HCT116 (cell line): ENCODE measurements around the gene CATSPERD.
"Not testable (repeated sequence)": the region's sequence is repeated elsewhere in the genome, so short reads cannot be mapped to it uniquely, and the experiment has no call there.

ENCODE experiments used
- CEBPB ChIP-seq: IDR thresholded peaks from 2 replicates; pipeline ENCODE4 v1.6.1; 2012; ENCODE audit warnings: low read depth
- EZH2 ChIP-seq: fragments of 200-600 bp; sonication (generic); IDR thresholded peaks from 2 replicates; pipeline ENCODE4 v1.6.1; 2017; ENCODE audit warnings: antibody characterized with exemption, mixed run types
- EZH2phosphoT487 ChIP-seq: fragments of 200-600 bp; IDR thresholded peaks from 2 replicates; pipeline ENCODE4 v1.6.1; 2018; ENCODE audit warnings: antibody characterized with exemption, borderline replicate concordance
- POLR2A ChIP-seq: IDR thresholded peaks from 2 replicates; pipeline ENCODE4 v1.7.0; 2011; ENCODE audit warnings: borderline replicate concordance; ENCODE audit not compliant: insufficient read depth, insufficient read length; ENCODE audit errors: extremely low read depth
- POLR2AphosphoS5 ChIP-seq: IDR thresholded peaks from 2 replicates; pipeline ENCODE4 v1.6.1; 2011; ENCODE audit warnings: mild to moderate bottlenecking, low read depth, low read length, moderate library complexity
- RAD21 ChIP-seq: IDR thresholded peaks from 2 replicates; pipeline ENCODE4 v1.6.1; 2012; ENCODE audit warnings: low read depth, mild to moderate bottlenecking
- SIN3A ChIP-seq: IDR thresholded peaks from 2 replicates; pipeline ENCODE4 v1.6.1; 2012; ENCODE audit warnings: low read depth
- SRF ChIP-seq: IDR thresholded peaks from 2 replicates; pipeline ENCODE4 v1.6.1; 2012; ENCODE audit warnings: low read depth
- TCF7L2 ChIP-seq: IDR thresholded peaks from 2 replicates; pipeline ENCODE4 v1.7.0; 2011; ENCODE audit warnings: borderline replicate concordance, inconsistent platforms; ENCODE audit not compliant: insufficient read depth, insufficient read length; ENCODE audit errors: extremely low read depth
- ZFX ChIP-seq: fragments of 450-650 bp; IDR thresholded peaks from 2 replicates; pipeline ENCODE4 v1.6.1; 2017
- ZNF274 ChIP-seq: fragments of 200-500 bp; sonication (Bioruptor generic); IDR thresholded peaks from 2 replicates; pipeline ENCODE4 v1.6.1; 2014; ENCODE audit warnings: mild to moderate bottlenecking, low read depth, low read length, inconsistent platforms
- TF ChIP-seq, protein P1 (sequence below), 3 experiments: fragments of 200-600 bp in 1 of 3; sonication (generic) in 1 of 3; IDR thresholded peaks in 2 of 3; conservative IDR thresholded peaks in 1 of 3; 2 replicates each; pipeline ENCODE4 v1.5.1; 2012 to 2017; ENCODE audit warnings: low read depth in 2 of 3, low read length in 2 of 3, antibody characterized with exemption in 1 of 3, borderline replicate concordance in 1 of 3, control low read depth in 1 of 3, mild to moderate bottlenecking in 1 of 3, mixed read lengths in 1 of 3, mixed run types in 1 of 3, moderate library complexity in 1 of 3; ENCODE audit not compliant: insufficient read depth in 1 of 3
- TF ChIP-seq, protein P2 (sequence below): IDR thresholded peaks from 2 replicates; pipeline ENCODE4 v1.6.1; 2012; ENCODE audit warnings: low read depth

DNA sequence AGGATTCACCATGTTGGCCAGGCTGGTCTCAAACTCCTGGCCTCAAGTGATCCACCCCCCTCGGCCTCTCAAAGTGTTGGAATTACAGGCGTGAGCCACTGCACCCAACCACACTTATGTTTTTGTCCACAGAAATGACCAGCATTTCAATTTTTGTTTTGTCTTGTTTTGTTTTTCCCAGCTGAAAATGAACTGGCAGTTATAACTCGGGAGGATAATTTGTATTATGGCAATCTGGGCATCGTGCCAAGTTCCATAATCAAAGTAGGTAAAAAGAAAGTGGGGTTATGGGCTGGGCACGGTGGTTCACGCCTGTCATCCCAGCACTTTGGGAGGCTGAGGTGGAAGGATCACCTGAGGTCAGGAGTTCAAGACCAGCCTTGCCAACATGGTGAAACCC is 28.5 kb downstream of the CATSPERD start:
- TF ChIP-seq SRF, POLR2AphosphoS5, EZH2phosphoT487, CEBPB, EZH2, ZNF274, TCF7L2, SIN3A, ZFX, POLR2A, RAD21: not testable (repeated sequence)
- TF ChIP-seq, protein P1, sequence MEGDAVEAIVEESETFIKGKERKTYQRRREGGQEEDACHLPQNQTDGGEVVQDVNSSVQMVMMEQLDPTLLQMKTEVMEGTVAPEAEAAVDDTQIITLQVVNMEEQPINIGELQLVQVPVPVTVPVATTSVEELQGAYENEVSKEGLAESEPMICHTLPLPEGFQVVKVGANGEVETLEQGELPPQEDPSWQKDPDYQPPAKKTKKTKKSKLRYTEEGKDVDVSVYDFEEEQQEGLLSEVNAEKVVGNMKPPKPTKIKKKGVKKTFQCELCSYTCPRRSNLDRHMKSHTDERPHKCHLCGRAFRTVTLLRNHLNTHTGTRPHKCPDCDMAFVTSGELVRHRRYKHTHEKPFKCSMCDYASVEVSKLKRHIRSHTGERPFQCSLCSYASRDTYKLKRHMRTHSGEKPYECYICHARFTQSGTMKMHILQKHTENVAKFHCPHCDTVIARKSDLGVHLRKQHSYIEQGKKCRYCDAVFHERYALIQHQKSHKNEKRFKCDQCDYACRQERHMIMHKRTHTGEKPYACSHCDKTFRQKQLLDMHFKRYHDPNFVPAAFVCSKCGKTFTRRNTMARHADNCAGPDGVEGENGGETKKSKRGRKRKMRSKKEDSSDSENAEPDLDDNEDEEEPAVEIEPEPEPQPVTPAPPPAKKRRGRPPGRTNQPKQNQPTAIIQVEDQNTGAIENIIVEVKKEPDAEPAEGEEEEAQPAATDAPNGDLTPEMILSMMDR (IDR thresholded peaks at IDR 0.05 in 2 of 3, conservative IDR thresholded peaks at IDR 0.05 in 1 of 3; ENCODE audit: borderline replicate concordance in 1 of 3, insufficient read depth in 1 of 3, low read depth in 2 of 3, low read length in 2 of 3), result not testable (repeated sequence)
- TF ChIP-seq, protein P2, sequence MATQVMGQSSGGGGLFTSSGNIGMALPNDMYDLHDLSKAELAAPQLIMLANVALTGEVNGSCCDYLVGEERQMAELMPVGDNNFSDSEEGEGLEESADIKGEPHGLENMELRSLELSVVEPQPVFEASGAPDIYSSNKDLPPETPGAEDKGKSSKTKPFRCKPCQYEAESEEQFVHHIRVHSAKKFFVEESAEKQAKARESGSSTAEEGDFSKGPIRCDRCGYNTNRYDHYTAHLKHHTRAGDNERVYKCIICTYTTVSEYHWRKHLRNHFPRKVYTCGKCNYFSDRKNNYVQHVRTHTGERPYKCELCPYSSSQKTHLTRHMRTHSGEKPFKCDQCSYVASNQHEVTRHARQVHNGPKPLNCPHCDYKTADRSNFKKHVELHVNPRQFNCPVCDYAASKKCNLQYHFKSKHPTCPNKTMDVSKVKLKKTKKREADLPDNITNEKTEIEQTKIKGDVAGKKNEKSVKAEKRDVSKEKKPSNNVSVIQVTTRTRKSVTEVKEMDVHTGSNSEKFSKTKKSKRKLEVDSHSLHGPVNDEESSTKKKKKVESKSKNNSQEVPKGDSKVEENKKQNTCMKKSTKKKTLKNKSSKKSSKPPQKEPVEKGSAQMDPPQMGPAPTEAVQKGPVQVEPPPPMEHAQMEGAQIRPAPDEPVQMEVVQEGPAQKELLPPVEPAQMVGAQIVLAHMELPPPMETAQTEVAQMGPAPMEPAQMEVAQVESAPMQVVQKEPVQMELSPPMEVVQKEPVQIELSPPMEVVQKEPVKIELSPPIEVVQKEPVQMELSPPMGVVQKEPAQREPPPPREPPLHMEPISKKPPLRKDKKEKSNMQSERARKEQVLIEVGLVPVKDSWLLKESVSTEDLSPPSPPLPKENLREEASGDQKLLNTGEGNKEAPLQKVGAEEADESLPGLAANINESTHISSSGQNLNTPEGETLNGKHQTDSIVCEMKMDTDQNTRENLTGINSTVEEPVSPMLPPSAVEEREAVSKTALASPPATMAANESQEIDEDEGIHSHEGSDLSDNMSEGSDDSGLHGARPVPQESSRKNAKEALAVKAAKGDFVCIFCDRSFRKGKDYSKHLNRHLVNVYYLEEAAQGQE, result not testable (repeated sequence)
